ENCODE data around the gene TYRO3. TPM values are rescaled to one million over a fixed set of nuclear protein-coding genes. Genes with fewer than 3 reads are reported as not detected.

Gene TYRO3
- total and polyA plus RNA-seq, 2 experiments from 2014 or later, result 71.0 to 109 TPM

DNA sequence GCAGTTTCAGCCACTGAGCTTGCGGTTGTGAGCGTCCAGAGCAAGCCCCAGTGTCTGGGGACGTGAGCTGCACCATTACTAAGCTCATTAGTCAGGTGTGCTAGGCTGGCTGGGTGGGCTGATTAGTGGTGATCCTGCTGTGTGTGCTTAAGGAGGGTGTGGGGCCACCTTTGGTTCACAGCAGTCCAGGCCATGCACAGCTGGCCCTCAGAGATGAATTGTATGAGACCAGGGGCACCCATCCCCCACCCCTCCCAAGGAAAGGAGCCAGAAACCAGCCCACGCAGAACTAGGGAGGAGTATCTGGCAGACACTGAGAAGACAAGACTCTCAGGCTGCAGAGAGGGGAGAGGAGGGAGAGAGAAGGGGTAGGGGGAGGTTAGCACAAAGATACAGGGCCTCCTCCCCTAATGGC, 3.8 kb downstream of the TYRO3 start:
- no peaks in the 10 kb centered on the region for H3K36me3 ChIP-seq (replicated peaks; ENCODE audit: insufficient read depth, low read depth)
- H3K9me3 ChIP-seq (ENCODE audit: low read depth), result no peaks in the 10 kb centered on the region
- 53% methylated on average over 4 of the region's 4 CpGs for WGBS (ENCODE audit: low lambda C conversion rate, missing lambda C conversion rate)
- H3K9me2 ChIP-seq (replicated peaks; ENCODE audit: insufficient read depth), result no peaks in the 10 kb centered on the region
- TF ChIP-seq EZH2 (IDR thresholded peaks at IDR 0.05; ENCODE audit: borderline replicate concordance) (no peak), EZH2phosphoT487 (IDR thresholded peaks at IDR 0.05; ENCODE audit: low read depth, severe bottlenecking, unreplicated experiment) (no peak)
- TF ChIP-seq, protein P1, sequence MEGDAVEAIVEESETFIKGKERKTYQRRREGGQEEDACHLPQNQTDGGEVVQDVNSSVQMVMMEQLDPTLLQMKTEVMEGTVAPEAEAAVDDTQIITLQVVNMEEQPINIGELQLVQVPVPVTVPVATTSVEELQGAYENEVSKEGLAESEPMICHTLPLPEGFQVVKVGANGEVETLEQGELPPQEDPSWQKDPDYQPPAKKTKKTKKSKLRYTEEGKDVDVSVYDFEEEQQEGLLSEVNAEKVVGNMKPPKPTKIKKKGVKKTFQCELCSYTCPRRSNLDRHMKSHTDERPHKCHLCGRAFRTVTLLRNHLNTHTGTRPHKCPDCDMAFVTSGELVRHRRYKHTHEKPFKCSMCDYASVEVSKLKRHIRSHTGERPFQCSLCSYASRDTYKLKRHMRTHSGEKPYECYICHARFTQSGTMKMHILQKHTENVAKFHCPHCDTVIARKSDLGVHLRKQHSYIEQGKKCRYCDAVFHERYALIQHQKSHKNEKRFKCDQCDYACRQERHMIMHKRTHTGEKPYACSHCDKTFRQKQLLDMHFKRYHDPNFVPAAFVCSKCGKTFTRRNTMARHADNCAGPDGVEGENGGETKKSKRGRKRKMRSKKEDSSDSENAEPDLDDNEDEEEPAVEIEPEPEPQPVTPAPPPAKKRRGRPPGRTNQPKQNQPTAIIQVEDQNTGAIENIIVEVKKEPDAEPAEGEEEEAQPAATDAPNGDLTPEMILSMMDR (IDR thresholded peaks at IDR 0.05; ENCODE audit: poor library complexity), result no peak
- peak overlapping the region; percentile 92 for H3K27ac ChIP-seq
- H3K4me3 ChIP-seq, result no peak overlapping the region
- H3K4me2 ChIP-seq, result peak overlapping the region; percentile 43
- H3K27me3 ChIP-seq, result no peaks in the 10 kb centered on the region
- peak; percentile 74 for DNase-seq (ENCODE audit: low spot score)
- H2AFZ ChIP-seq, result no peak overlapping the region
- peaks cover 23% of the 10 kb centered on the region for H3K79me2 ChIP-seq
- no peaks in the 10 kb centered on the region for H4K20me1 ChIP-seq (ENCODE audit: insufficient read depth, poor library complexity, severe bottlenecking)
- H3K4me1 ChIP-seq (ENCODE audit: insufficient read depth), result peaks cover 85% of the 10 kb centered on the region

DNA sequence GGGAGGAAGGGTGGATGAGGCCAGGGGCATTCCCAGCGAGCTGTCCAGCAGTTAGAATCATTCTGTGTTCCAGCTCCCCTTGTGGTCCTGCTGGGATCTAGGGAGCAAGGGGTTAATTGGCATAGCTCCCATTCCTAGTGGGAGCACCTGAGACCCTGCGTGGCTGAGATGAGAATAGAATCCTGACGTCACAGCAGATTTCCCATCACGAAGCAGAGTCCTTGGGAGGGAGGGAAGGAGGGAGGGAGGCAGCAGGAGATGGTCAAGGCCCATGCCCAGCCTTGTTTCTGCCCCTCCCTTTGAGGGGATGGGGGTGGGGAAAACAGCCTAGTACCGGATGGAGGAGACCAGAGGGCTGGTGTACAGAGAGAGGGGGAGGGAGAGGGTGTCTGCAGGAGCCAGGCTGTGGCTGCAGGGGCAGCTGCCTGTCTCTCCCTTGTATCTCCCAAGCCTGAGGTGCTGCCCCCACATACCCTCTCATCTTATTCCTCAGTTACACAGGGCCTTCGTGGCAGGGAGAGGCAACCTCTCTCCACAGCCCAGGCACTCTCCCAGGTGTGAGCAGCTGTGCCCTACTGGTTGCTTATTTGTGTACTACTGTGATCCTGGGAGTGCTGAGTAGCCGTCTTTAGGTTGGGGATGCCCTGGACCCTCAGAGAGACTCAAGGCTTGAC, 5.4 kb downstream of the TYRO3 start:
- Histone ChIP-seq H3K9me3 (ENCODE audit: low read depth) (no peaks in the 10 kb centered on the region), H3K9me2 (replicated peaks; ENCODE audit: insufficient read depth) (no peaks in the 10 kb centered on the region), H3K79me2 (peaks cover 24% of the 10 kb centered on the region), H3K27me3 (no peaks in the 10 kb centered on the region), H4K20me1 (ENCODE audit: insufficient read depth, poor library complexity, severe bottlenecking) (no peaks in the 10 kb centered on the region), H3K27ac (peak overlapping the region; percentile 95), H2AFZ (no peak overlapping the region), H3K36me3 (replicated peaks; ENCODE audit: insufficient read depth, low read depth) (no peaks in the 10 kb centered on the region), H3K4me2 (peak overlapping the region; percentile 26), H3K4me1 (ENCODE audit: insufficient read depth) (peaks cover 94% of the 10 kb centered on the region), H3K4me3 (no peak overlapping the region)
- peak; percentile 89 for DNase-seq (ENCODE audit: low spot score)
- TF ChIP-seq, protein P1 (IDR thresholded peaks at IDR 0.05; ENCODE audit: poor library complexity), result no peak
- no peak for TF ChIP-seq EZH2 (IDR thresholded peaks at IDR 0.05; ENCODE audit: borderline replicate concordance)
- no peak for TF ChIP-seq EZH2phosphoT487 (IDR thresholded peaks at IDR 0.05; ENCODE audit: low read depth, severe bottlenecking, unreplicated experiment)
- 19% methylated on average over 7 of the region's 7 CpGs for WGBS (ENCODE audit: low lambda C conversion rate, missing lambda C conversion rate)

DNA sequence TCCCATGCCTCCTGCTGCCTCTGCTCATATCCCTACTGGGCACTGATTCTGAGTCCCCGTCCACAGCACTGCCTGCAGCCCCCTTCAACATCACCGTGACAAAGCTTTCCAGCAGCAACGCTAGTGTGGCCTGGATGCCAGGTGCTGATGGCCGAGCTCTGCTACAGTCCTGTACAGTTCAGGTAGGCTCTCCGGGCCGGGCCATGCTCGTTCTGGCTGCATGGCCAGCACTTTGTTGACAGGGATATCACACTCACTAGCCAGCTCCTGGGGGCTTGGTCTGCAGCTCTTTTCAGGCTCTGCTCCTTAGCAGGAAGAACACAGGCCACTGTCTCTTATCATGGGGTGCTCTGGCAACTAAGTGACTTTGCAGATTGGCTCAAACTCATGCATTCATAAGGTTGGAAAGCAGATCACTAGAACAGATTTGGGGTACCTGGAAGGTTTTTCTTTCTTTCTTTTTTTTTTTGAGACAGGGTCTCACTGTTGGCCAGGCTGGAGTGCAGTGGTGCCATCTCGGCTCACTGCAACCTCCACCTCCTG, 6.0 kb downstream of the TYRO3 start:
- no peak for DNase-seq (ENCODE audit: low spot score)
- no peak for TF ChIP-seq EZH2phosphoT487 (IDR thresholded peaks at IDR 0.05; ENCODE audit: low read depth, severe bottlenecking, unreplicated experiment)
- TF ChIP-seq, protein P1 (IDR thresholded peaks at IDR 0.05; ENCODE audit: poor library complexity), result no peak
- TF ChIP-seq EZH2 (IDR thresholded peaks at IDR 0.05; ENCODE audit: borderline replicate concordance), result no peak
- WGBS (ENCODE audit: low lambda C conversion rate, missing lambda C conversion rate), result 54% methylated on average over 8 of the region's 8 CpGs
- peak overlapping the region; percentile 26 for H3K4me2 ChIP-seq
- no peaks in the 10 kb centered on the region for H3K27me3 ChIP-seq
- H3K79me2 ChIP-seq, result peaks cover 21% of the 10 kb centered on the region
- no peaks in the 10 kb centered on the region for H3K9me3 ChIP-seq (ENCODE audit: low read depth)
- H2AFZ ChIP-seq, result no peak overlapping the region
- H3K36me3 ChIP-seq (replicated peaks; ENCODE audit: insufficient read depth, low read depth), result no peaks in the 10 kb centered on the region
- H3K4me1 ChIP-seq (ENCODE audit: insufficient read depth), result peaks cover 94% of the 10 kb centered on the region
- H4K20me1 ChIP-seq (ENCODE audit: insufficient read depth, poor library complexity, severe bottlenecking), result no peaks in the 10 kb centered on the region
- H3K27ac ChIP-seq, result peak overlapping the region; percentile 95
- H3K4me3 ChIP-seq, result no peak overlapping the region
- no peaks in the 10 kb centered on the region for H3K9me2 ChIP-seq (replicated peaks; ENCODE audit: insufficient read depth)

Data from hepatocyte (in vitro differentiated cells).